Ishikawa (cell line): Measurements from ENCODE around the gene SLC17A4.

Source experiments
- CREB1 ChIP-seq: IDR thresholded peaks from 2 replicates; pipeline ENCODE4 v1.6.1; 2012; ENCODE audit warnings: low read depth
- EP300 ChIP-seq: IDR thresholded peaks from 2 replicates; pipeline ENCODE4 v1.6.1; 2012; ENCODE audit warnings: borderline replicate concordance
- NFIC ChIP-seq: IDR thresholded peaks from 2 replicates; pipeline ENCODE4 v1.6.1; 2012
- RAD21 ChIP-seq: IDR thresholded peaks from 2 replicates; pipeline ENCODE4 v1.6.1; 2012; ENCODE audit warnings: low read depth
- TAF1 ChIP-seq: IDR thresholded peaks from 2 replicates; pipeline ENCODE4 v1.6.1; 2012; ENCODE audit warnings: low read depth, mild to moderate bottlenecking
- TCF12 ChIP-seq: IDR thresholded peaks from 2 replicates; pipeline ENCODE4 v1.6.1; 2012; ENCODE audit warnings: low read depth
- TEAD4 ChIP-seq: IDR thresholded peaks from 2 replicates; pipeline ENCODE4 v1.6.1; 2012
- YY1 ChIP-seq: IDR thresholded peaks from 2 replicates; pipeline ENCODE4 v1.6.1; 2012; ENCODE audit warnings: low read depth

SLC17A4 gene

DNA sequence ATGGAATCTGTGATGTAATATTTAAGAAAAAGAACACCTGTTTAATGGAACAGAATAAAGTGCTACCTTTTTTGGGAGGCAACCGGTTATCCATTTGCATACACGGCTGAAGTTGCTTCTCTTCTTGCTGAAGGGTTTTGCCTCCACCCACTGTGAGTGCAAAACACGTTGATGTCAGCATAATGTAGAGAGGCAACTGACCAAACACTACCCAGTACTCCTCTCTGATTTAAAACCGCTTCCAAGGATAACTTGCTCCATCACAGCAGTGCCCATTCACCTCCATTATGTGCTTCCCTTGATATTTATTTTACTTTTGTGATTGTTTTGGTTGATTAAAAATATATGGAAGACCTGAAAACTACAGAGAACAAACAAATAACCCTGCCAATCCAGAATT lies 75.9 kb downstream of the SLC17A4 start:
- TF ChIP-seq CREB1: no peak
- no peak for TF ChIP-seq TEAD4
- TF ChIP-seq EP300: no peak
- no peak for TF ChIP-seq NFIC
- TF ChIP-seq TCF12: no peak
- no peak for TF ChIP-seq RAD21
- no peak for TF ChIP-seq TAF1
- no peak for TF ChIP-seq YY1
